K562 (cell line): ENCODE measurements around the gene LY6G5B.

Experiments
- LARP7 ChIP-seq: fragments of 450-650 bp; IDR thresholded peaks from 2 replicates; pipeline ENCODE4 v1.6.1; 2016
- PHF8 ChIP-seq: fragments of 200-600 bp; sonication (generic); IDR thresholded peaks from 2 replicates; pipeline ENCODE4 v1.6.1; 2012; ENCODE audit warnings: mixed run types, mild to moderate bottlenecking, inconsistent platforms, low read length, moderate library complexity, borderline replicate concordance
- SP1 ChIP-seq: sonication (generic); formaldehyde crosslinking; IDR thresholded peaks from 2 replicates; pipeline ENCODE4 v1.8.1; 2022; ENCODE audit warnings: mild to moderate bottlenecking, missing genetic modification reagents
- YY1 ChIP-seq, 3 experiments: IDR thresholded peaks; 2 replicates each; pipeline ENCODE4 v1.6.1; 2011; ENCODE audit warnings: low read length in 2 of 3, mild to moderate bottlenecking in 2 of 3, moderate library complexity in 2 of 3, borderline replicate concordance in 1 of 3, control low read depth in 1 of 3, low read depth in 1 of 3; ENCODE audit not compliant: insufficient read depth in 3 of 3, insufficient replicate concordance in 2 of 3, control insufficient read depth in 1 of 3, insufficient read length in 1 of 3; ENCODE audit errors: extremely low read depth in 1 of 3
- ZFX ChIP-seq: sonication (generic); formaldehyde crosslinking; IDR thresholded peaks from 2 replicates; pipeline ENCODE4 v1.8.0; 2022; ENCODE audit warnings: mild to moderate bottlenecking, missing genetic modification reagents, moderate library complexity

DNA sequence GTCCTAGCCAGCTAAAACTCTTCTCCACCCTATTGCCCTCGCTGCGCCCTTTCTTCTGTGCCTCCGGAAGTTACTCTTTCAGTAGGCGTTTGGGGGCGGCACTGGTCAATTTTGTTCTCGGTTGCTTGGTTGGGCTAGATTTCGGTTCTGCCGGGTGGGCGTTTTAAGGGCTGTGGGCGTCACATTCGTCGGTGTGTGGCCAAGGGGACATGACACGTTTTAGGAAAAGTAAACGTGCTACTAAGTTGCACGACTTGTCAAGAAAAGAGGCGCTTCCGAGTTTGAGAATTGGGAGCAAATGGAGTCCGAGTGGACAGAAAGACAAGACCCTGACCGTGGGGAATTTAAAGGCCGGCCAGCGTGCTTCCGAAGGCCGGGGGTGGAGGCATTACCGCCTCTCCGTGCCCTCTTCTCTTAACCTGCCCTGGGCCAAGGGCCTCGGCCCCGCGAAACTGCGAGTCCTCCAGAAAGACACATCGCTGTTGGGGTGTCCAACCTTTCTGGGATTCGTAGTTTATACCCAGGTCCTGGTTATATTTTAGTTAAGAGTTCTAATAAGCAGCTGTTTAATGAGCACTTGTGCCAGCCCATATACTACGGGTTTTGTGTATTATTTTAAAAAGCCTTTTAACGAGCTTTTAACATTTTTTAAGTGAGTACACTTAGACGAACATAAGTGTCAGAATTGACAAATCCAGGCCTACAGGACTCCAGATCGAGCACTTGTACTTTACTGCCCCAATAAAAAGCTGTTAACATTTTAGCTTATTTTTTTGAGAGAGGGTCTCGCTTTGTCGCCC lies 16.7 kb upstream of the LY6G5B start:
- no peak; the same call in 1 of the 2 replicates for TF ChIP-seq SP1 (CRISPR knock-in tag)
- no peak for TF ChIP-seq LARP7
- no peak for TF ChIP-seq ZFX (CRISPR knock-in tag)
- peak; percentile 71; the same call in 1 of the 2 replicates for TF ChIP-seq PHF8
- TF ChIP-seq YY1 (IDR thresholded peaks at IDR 0.05; ENCODE audit: borderline replicate concordance in 1 of 3, control insufficient read depth in 1 of 3, extremely low read depth in 1 of 3, insufficient read depth in 3 of 3, insufficient read length in 1 of 3, insufficient replicate concordance in 2 of 3, low read depth in 1 of 3, low read length in 2 of 3): peak in 1 of 3 experiments; percentile 71
